T47D (cell line): ENCODE results near the gene NCK2.
"Not testable (repeated sequence)": the region's sequence is repeated elsewhere in the genome, so short reads cannot be mapped to it uniquely, and the experiment has no call there.

Experiments
- DNase-seq, 2 experiments: peaks; one replicate each; pipeline versions ENCODE4 v3.0.0 to v3.0.0-alpha.2; 2011 to 2012; ENCODE audit warnings: low read depth in 1 of 2, low spot score in 1 of 2
- JUND ChIP-seq: IDR thresholded peaks from 2 replicates; pipeline ENCODE4 v1.6.1; 2012; ENCODE audit warnings: low read depth
- in situ Hi-C: cut with HindIII; loops from 2 replicates; pipeline ENCODE4 v1.10.0; 2016; ENCODE audit warnings: low sequenced_read_pairs, low pct_unique_long_range_greater_than_20kb

The NCK2 gene

DNA sequence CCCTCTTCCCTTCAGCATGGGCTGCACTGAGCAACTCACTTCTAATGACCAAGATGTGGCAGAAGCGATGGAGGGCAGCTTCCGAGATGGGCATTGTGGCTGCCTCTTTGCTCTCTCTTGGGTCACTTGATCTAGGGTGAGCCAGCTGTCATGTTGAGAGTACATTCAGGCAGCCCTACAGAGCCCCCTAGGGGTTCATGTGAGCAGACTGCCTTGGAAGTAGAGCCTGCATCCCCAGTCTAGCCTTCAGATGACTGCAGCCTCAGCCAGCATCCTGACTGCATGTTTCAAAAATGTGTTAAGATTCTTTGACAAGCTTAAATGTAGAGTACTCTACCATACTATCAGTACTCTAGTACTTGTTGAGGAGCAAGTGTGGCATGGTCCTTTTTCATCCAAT lies 143.9 kb downstream of the NCK2 start:
- in situ Hi-C loops: no loop called here
- TF ChIP-seq JUND: no peak
- peak in 1 of 2 experiments; percentile 37 for DNase-seq

DNA sequence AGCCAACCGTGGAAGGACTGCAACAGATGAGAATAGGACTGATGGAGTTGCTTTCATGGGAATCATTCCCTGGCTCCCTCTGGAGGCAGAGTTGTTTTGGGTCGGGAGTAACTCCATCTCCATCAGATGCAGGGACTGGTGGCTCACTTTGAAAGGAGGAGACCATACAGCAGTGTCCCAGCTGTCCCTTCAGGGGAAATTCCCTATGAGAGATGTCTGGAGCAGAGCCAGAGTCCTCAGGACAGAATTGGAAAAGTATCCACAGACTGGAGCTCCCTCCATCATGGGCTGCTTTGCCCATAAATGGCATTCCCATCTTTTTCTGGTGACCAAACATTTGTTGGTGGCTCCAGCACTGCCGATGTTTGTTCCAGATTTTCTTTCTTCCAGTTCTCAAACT lies 144.3 kb downstream of the NCK2 start:
- TF ChIP-seq JUND: no peak
- peak in 1 of 2 experiments; percentile 7 for DNase-seq
- in situ Hi-C loops: no loop called here

DNA sequence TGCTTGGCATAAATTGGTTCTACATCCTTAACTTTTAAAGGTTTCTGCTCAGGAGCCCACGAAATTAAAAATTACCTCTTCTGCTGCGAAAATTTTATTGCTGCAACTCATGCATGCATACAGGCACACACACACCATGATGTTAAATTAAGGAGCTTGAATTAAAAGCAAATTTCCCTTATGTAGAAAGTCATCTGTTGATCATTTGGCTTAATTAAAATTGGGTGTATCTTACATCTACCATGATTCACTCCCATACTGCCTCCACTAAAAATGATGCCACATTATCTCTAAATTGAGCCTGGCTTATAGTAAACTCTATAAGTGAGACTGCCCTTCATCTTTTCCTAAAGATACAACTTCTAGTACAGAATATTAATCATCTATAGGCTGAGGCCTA lies 145.4 kb downstream of the NCK2 start:
- no peak for DNase-seq
- no peak for TF ChIP-seq JUND
- in situ Hi-C loops: no loop called here

DNA sequence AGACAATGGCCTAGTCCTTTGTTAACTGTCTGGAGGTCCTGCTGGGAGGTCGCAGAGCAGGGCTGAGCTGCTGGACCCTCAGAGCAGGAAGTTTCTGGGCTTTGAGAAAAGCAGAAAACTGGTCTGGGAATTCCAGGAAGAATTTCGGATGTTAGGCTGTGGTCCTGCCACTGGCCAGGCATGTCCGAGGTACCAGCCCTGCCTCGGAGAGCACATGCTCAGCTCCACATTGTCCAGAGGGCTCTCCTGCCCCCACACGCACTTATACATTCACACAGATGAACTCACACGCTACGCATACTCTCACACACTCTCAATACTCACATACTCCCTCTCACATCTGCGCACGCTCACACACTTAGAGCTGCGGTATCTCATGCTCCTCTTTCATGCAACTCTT lies 146.1 kb downstream of the NCK2 start:
- in situ Hi-C loops: no loop called here
- no peak for TF ChIP-seq JUND
- no peak for DNase-seq

DNA sequence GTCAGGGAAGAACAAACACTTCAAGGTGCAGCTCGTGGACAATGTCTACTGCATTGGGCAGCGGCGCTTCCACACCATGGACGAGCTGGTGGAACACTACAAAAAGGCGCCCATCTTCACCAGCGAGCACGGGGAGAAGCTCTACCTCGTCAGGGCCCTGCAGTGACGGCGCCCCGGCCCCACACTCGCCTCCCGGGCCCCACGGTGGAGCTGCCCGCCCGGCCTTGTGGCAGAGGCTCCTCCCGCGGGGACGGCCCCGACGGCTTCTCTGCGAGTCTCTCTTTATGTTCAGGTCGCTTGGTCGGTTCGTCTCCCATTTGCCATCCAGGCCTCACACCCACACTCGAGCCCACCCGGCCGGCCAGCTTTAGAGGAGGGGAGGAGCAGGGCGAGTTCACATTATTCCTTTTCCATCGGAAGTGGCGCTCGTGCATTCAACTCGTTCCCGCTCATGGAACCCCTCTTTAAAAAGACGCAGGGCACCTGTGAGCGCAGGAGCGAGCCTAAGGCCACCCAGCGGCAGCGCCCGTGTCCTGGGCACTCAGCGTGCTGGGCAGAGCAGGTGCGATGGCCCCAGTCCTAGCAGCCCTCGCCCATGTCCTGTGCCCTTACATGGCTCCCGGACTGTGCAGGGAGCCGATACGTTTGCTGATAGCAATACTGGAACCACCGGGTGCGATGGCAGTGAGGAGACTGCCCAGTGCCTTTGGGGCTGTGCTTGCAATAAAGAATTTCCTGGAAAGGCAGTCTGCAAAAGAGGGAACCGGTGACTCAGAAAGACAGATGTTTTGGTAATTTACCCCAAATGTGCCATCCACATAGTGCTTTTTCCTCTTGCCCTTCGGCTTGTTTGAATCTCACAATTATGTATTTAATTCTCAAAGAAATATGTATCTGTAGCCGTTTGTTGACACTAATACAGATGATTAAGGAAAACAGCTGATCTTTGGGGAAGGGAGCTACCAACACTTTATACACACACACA lies 148.6 kb downstream of the NCK2 start:
- in situ Hi-C loops: no loop called here
- no peak for DNase-seq
- TF ChIP-seq JUND: no peak

DNA sequence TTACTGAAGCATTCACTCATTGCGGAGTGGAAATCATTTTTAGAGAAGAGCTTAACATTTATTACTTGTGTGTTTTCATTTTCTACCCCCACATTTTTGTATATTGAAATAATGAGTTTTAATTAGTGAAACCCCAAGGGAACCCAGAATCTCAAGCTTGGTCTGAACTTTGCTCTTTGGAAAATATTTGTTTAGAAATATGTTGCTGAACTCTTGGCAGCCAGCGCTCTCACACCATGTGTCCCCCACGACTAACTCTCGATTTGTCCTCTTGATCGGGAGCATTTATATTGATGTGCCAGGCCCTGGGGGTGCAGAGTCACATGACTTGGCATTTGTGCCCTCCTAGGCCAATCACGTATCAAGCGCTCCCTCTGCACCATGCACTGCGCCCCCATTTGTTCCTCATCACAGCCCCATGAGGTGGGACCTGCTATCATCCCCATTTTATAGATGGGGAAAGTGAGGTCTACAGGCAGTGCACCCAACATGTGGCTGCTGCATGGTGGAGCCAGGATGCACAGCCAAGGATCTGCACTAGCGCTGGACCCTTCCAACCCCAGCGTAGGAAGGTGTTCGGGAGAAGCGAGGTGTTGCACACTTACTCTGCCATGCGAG lies 149.7 kb downstream of the NCK2 start:
- TF ChIP-seq JUND: no peak
- in situ Hi-C loops: no loop called here
- no peak for DNase-seq

DNA sequence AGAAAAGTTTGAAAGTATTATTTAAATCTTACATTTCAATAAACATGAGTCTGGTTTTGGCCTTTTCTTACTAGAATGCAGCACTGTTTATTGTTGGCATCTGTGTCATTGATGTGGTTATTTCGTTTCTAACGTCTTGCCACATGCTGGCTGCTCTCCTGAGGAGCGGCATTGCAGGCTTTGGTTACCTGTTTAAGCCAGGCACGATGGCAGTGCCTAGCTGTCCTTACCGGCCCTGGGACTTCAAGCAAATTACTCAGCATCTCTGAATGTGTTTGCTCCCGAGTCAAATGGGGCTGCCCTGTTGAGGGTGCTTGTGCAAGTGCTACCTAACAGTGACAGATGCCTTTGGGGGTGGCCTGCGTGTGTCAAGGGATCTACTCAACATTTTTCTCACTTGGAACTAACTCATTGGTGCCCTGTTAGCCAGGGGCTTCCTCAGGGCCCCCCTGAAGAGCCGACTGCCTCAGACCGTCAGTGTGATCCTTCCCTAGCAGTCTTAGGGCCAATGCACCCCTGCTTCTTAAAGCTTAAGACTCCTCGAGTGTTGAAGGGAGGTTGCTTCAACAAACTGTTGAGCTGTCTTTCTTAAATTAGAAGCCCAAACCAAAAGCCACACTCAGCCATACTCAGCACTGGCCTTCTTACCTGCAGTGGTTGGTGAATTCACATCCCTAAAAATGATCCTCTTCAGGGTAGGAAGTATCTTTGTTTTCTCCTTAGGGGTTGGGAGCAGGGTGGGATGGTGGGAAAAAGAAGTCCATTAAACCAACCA lies 151.5 kb downstream of the NCK2 start:
- no peak for TF ChIP-seq JUND
- in situ Hi-C loops: no loop called here
- DNase-seq: no peak

DNA sequence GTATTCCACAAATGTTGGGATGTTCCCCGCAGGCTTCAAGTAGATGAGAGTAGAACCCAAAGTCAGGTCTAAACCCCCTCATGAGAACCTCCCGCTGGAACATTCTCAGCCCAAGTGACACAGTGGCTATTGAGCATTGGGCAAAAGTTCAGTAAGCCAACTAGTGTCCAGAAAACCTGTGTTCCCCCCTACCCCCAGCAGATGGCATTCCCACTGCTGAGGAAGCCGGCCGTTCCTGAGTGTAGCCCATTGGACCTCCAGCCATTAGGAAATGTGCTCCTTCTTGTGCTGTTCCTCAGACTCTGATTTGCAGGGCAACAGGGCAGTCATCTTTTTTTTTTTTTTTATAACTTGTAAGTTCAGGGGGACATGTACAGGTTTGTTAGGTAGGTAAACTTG lies 152.1 kb downstream of the NCK2 start:
- DNase-seq: no peak
- TF ChIP-seq JUND: no peak
- in situ Hi-C loops: no loop called here

DNA sequence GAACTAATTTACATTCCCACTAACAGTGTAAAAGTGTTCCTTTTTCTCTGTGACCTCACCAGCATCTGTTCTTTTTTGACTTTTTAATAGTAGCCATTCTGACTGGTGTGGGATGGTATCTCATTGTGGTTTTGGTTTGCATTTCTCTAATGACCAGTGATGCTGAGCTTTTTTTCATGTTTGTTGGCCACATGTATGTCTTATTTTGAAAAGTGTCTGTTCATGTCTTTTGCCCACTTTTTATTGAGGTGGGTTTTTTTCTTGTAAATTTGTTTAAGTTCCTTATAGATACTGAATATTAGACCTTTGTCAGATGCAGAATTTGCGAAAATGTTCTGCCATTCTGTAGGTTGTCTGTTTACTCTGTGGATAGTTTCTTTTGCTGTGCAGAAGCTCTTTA lies 153.0 kb downstream of the NCK2 start:
- not testable (repeated sequence) for DNase-seq

DNA sequence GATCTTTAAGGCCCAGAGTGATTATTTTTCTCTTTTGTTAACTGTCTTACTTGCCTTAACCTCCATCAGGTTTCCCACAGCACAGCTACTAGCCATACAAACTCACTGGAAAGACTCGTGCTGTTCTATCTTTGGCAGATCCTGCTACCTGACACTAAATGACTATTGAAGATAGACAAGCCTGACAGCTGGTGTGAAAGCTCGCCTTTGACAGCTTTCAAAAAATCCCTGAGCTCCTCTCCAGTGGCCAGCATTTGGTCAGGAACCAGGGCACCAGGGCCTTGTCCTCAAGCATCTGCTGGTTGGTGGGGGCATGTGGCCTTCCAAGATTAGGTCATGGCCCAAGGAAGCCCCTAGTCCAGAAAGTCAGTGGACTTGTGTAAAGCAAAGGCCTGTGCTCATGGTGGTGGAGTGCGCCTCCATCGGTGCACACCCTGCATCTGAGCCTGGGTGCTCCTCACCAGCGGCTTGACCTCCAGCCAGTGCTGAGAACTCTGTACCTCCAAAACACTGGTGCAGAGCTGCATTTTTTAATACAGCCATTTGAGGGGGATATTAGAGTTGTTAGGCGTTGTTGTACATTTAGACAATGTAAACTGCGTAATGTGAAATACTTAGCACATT lies 158.5 kb downstream of the NCK2 start:
- no peak for DNase-seq
- TF ChIP-seq JUND: no peak
- in situ Hi-C loops: no loop called here

More for the DNA sequence above, 153.0 kb downstream of the NCK2 start:
- in situ Hi-C loops: not testable (repeated sequence)

DNA sequence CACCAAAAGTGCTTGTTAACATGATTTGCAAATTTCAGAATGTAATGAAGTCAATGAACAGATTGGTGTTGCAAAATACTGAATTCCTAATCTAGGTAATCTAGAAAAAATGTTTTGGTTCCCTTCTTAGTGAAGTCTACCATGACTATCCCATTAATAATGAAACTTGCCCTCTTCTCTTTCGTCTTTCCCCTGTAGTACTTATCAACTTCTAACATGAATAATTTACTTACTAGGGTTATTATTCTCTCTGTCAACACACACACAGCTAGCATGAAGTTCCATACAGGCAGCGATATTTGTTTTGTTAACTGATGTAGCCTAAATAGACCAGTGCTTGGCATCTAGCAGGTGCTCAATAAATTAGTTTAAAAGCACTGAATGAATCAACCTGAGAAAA lies 160.2 kb downstream of the NCK2 start:
- in situ Hi-C loops: no loop called here
- no peak for TF ChIP-seq JUND
- no peak for DNase-seq

DNA sequence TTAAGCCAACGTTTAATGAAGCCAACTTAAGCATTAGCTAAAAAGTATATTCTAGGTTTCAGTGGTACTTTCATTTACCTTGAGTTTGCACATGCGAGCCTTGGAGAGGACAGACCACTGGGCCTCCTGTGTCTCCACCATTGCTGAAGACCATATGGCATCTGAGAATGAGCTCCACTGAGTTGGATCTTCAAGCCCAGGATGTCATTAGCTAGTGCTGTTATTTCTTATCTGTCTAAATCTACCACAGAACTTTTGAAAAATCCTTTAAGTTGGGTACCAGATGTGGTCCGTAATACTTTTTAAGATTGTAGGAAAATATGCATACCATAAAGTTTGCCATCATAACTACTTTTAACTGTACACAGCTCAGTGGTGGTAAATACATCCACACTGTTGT lies 161.8 kb downstream of the NCK2 start:
- no peak for DNase-seq
- in situ Hi-C loops: no loop called here
- TF ChIP-seq JUND: no peak
